Stimulated activated naive CD8-positive, alpha-beta T cell treated with anti-CD3 and anti-CD28 coated beads, Interleukin-15, Interleukin-2, amounts not matched to agents 100 U/mL and 50 U/mL, for 24 hours (primary cell): ENCODE measurements around the gene ZNRF3.

Source experiments
- ATAC-seq: fragments of 150-1000 bp; cut with Tn5 transposase; one replicate; pipeline ENCODE4 v1.10.0; 2021
- DNase-seq: peaks from one replicate; pipeline ENCODE4 v3.0.0; 2021

The ZNRF3 gene

GRCh38 chr22:28952857-28953256 lies 69.5 kb downstream of the ZNRF3 start:
- DNase-seq (no peak), ATAC-seq (no peak)

DNA sequence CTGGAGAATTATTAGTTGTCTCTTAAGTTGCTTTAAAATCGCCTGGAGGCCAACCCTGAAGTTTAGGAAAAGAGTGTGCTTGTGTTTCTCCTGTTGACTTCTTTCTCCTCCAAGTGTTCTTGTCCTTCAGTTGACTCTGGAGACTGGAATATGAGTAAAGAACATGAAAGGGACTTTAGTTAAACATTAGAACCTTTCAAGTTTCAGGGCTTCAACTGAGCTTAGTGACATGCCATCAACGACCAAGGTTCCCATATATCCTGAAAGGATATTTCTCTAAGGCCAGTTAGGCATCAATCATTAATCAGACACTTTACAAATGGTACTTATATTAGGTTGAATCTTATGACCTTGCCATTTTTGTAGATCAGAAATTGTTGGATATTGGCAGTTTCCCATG lies 70.0 kb downstream of the ZNRF3 start:
- no peak for DNase-seq
- ATAC-seq = no peak

- ATAC-seq = no peak
- DNase-seq = no peak
Measured at GRCh38 chr22:28953976-28954880, 70.9 kb downstream of the ZNRF3 start.

GRCh38 chr22:28955817-28956216 lies 72.4 kb downstream of the ZNRF3 start:
- ATAC-seq = peak; percentile 96
- peak; percentile 83 for DNase-seq

GRCh38 chr22:28956506-28956905 lies 73.1 kb downstream of the ZNRF3 start:
- ATAC-seq (no peak), DNase-seq (no peak)

DNA sequence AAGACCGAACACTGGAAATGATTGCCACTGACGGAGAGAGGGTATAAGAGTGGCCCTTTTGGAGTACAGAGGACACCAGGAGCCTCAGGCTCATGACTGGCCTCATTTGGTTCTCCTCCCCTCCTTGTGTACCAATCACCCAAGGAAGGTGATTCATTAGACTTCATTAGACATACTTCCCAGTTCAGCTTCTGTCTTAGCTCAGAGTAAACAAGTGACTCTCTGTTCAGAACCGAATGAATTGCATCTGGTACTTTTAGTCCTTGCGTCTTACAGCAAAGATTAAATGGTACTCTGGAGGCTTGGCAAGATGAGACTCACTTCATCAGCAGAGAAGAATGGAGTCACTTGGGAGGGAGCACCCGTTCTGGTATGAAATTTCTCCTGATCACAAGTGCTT lies 75.2 kb downstream of the ZNRF3 start:
- no peak for ATAC-seq

DNA sequence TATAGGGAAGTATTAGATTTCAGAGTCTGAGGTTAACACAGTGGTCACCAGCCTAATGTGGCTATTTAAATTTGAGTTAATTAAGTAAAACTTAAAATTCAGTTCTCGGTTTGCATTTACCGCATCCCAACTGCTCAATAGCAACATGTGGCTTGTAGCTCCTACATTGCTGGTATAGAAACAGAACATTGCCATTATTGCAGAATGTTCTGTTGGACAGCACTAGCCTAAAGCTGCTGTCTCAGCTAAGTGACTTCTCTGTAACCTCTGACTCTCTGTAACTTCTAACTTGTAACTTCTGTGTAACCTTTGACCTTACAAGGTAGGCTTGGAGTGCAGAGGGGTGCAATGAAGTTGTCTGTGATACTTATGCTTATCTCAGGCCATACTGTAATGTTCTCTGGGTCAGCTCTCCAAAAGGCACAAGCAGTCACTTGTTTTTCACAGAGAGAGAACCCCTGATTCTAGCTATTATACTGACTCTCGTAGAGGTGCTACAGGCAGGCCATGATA lies 78.7 kb downstream of the ZNRF3 start:
- ATAC-seq = no peak

More for the DNA sequence above, 75.2 kb downstream of the ZNRF3 start:
- no peak for DNase-seq

GRCh38 chr22:28963362-28963761 lies 80.0 kb downstream of the ZNRF3 start:
- DNase-seq (no peak), ATAC-seq (no peak)

More for the DNA sequence above, 78.7 kb downstream of the ZNRF3 start:
- DNase-seq = no peak

DNA sequence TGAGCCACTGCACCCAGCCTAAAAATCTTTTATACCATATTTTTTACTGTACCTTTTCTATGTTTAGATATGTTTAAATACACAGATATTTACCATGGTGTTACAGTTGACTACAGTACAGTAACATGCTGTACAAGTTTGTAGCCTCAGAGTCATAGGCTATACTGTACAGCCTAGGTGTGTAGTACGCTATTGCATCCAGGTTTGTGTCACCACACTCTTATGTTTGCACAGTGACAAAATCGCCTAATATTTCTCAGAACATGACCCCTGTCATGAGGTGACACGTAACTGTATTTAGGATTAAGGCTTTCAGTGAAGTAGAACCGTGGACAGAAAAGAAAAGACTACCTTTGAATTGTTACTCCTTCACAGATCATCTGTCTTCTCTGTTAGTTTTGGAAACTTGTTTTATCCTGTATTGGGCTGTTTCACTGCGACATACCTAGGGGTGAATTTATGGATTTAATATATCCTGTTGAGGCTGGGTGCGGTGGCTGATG lies 83.8 kb downstream of the ZNRF3 start:
- no peak for ATAC-seq
- DNase-seq = no peak

- ATAC-seq (no peak), DNase-seq (no peak)
Measured at GRCh38 chr22:28967969-28968368, 84.6 kb downstream of the ZNRF3 start.

DNA sequence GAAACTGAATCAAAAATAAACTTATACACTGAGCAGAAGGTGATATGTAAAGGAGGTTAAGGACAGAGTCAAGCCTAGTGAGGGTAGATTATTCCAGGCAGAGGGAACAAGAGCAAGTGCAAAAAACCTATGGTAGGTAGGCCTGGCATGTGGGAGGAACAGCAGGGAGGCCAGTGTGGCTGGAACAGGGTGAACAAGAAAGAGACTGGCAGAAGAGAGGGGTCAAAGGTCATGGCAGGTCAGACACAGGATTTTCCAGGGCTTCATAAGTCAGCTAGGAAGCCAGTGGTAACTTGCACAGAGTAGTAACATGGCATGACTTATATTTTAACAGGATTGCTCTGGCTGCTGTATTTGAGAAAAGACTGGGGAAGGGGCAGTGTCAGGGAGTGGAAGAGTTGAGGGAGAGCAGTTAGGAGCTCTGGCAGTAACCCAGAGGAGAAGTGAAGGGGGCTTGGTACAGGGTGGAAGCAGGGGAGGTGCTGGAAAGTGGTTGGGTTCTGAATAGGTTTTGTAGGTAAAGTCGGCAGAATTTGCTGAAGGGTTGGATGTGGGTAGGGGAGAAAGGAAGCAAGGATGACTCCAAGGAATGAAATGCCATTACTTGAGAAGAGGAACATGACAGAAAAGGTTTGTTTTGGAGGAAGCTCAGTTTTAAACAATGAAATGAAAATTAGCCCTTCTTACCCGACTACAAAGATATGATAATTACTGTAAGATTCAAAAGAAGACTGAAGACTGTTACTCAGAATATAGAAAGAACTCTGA lies 86.2 kb downstream of the ZNRF3 start:
- DNase-seq = no peak

GRCh38 chr22:28973352-28973751 lies 90.0 kb downstream of the ZNRF3 start:
- DNase-seq (no peak), ATAC-seq (no peak)

More for the DNA sequence above, 86.2 kb downstream of the ZNRF3 start:
- ATAC-seq = no peak

GRCh38 chr22:28977060-28977459 lies 93.7 kb downstream of the ZNRF3 start:
- ATAC-seq (no peak), DNase-seq (no peak)

- ATAC-seq (no peak), DNase-seq (no peak)
Measured at GRCh38 chr22:28977481-28977971, 94.2 kb downstream of the ZNRF3 start.

DNA sequence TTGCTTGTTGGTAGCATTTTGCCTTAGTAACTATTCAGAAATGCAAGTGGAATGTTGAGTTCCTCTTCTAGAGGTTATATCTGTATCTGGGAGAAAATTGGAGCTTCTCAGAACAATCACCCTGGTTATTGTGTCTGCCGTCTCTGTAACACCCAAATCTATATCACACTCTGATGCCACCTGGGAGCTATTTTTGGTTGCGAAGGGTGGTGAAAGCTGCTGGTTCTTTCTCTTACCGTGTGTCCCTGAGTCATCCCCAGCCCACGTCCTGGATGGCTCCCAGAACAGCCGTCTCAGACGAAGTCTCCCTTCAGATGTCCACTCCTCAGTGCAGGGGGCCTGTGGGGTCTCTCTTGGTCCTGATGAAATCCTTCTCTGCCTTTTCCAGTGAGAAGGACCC lies 94.8 kb downstream of the ZNRF3 start:
- ATAC-seq (no peak), DNase-seq (no peak)

DNA sequence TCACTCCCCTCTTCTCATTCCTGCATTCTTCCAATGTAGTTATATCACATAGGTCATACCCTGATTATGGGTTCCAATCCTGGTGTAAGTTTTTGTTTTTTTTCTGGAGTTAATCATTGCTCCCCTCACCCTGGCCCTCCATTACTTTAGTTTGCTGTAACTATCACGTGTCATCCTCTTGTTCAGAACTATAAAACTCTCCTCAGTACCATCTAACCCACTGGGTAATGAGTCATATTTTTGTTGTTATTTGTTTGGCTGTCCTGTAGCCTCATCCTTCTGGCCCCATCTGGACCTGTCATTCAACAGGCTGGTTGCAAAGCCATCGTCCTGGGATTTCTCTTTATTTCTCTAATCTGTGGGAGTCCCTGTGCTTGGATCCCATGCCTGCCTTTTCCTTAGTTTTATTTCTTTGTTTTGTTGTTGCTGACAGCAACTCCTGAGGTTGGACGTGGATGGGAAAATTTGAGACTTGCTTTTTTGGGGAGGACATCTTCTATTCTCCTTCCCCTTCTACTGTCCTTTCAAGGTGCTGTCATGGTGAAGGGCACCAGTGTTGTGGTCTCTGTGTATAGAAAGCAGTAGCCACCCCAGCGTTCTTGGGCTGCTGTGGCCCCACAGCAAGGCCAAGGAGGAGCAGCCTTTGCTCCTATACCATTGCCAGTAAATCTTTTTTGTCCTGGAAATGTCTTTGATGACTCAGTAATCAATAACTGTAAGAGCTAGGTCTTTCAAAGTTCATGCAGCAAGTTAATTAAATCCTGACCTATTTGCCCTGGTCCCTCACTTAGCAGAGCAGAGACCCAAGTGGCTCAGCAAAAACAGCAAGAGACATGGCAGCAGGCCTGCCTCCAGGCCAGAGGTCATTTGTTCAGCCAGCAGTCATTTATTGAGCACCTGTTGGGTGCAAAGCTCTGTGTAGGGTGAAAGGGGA lies 95.8 kb downstream of the ZNRF3 start:
- no peak for ATAC-seq
- DNase-seq = no peak

- ATAC-seq = no peak
- DNase-seq = no peak
Measured at GRCh38 chr22:28980326-28980725, 97.0 kb downstream of the ZNRF3 start.

- ATAC-seq = no peak
- no peak for DNase-seq
Measured at GRCh38 chr22:28981818-28982499, 98.6 kb downstream of the ZNRF3 start.

DNA sequence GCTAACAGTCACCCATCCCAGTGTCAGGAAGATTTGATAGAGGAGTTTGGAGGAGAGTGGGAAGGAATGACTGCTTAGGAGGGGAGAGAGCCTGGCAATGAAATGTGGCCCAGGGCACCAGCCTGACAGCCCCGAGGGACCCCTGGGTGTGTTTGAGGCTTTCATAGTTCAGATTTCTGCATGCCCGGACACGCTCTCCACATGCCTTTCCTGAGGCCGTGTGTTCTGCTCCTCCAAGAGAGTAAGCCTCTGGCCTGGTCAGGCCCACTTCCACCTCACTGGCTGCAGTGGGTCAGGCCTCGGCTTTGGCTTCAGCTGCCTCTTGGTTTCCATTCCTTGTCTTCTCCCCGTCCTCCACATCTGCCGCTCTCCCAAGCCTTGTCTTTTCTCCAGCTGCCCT lies 99.8 kb downstream of the ZNRF3 start:
- no peak for DNase-seq
- ATAC-seq = no peak

- ATAC-seq (no peak), DNase-seq (no peak)
Measured at GRCh38 chr22:28983788-28984441, 100.5 kb downstream of the ZNRF3 start.
